ENCODE results near the gene ERG28.

DNA sequence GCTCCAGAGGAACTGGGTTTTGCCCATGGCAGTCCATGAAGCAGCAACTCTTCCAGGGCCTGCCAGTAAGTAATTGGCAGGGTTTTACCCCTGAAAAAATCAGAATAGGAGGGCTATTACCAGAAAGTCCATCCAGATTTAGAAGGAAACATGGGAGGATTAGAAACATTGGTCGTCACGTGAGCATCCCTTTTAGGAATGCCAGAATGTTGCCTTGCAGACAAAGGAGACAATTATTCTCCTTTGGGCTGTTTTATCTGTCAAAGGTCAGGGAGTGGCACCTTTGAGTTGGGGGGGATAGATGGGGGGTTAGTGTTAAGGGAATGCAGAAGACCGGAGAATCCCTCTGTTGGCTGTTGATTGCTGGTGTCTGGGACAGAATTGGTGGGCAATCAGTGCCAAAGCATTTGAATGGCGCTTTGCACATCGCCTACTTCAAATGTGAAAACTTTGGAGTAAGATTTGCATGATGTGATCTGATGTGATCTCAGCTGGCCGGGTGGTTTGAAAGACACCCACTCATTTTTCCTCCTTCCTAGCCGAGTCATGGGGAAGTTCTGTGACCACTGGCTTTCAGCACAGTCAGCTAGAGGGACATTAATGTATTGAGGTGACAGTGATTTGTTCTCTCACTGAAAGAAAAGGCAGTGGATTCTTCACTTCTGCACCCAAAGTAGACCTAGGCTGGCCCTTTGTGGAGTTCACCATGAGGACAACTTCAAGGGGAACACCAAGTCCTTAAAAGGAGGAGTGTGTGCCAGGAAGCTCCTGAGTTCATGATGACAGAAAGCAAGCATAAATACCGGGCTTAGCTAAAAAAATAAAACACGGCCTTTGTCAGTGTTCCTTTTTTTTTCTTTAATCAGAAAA, 50.8 kb downstream of the ERG28 start:
- TF ChIP-seq, protein P1, sequence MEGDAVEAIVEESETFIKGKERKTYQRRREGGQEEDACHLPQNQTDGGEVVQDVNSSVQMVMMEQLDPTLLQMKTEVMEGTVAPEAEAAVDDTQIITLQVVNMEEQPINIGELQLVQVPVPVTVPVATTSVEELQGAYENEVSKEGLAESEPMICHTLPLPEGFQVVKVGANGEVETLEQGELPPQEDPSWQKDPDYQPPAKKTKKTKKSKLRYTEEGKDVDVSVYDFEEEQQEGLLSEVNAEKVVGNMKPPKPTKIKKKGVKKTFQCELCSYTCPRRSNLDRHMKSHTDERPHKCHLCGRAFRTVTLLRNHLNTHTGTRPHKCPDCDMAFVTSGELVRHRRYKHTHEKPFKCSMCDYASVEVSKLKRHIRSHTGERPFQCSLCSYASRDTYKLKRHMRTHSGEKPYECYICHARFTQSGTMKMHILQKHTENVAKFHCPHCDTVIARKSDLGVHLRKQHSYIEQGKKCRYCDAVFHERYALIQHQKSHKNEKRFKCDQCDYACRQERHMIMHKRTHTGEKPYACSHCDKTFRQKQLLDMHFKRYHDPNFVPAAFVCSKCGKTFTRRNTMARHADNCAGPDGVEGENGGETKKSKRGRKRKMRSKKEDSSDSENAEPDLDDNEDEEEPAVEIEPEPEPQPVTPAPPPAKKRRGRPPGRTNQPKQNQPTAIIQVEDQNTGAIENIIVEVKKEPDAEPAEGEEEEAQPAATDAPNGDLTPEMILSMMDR (conservative IDR thresholded peaks at IDR 0.05 in 1 of 2, IDR thresholded peaks at IDR 0.05 in 1 of 2; ENCODE audit: low read depth in 1 of 2, low read length in 2 of 2) = no peak
- no peak for TF ChIP-seq EZH2 (IDR thresholded peaks at IDR 0.05; ENCODE audit: low read length, missing control alignments)

Measured in fibroblast of lung (primary cell).